ENCODE measurements around the gene B4GALT2. TPM values are rescaled to one million over a fixed set of nuclear protein-coding genes. Genes with fewer than 3 reads are reported as not detected.

Gene B4GALT2, protein sequence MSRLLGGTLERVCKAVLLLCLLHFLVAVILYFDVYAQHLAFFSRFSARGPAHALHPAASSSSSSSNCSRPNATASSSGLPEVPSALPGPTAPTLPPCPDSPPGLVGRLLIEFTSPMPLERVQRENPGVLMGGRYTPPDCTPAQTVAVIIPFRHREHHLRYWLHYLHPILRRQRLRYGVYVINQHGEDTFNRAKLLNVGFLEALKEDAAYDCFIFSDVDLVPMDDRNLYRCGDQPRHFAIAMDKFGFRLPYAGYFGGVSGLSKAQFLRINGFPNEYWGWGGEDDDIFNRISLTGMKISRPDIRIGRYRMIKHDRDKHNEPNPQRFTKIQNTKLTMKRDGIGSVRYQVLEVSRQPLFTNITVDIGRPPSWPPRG
- polyA plus RNA-seq (2013, experiment 1 of 2; ENCODE audit: insufficient read length), result 114 TPM
- 119 TPM for polyA plus RNA-seq (2013, experiment 2 of 2; ENCODE audit: insufficient read length)

- peak; percentile 50 for DNase-seq
These were observed at the start of gene B4GALT2 for GRCh38 chr1:43978551-43979260. TSS of gene B4GALT2 (plus strand) at chr1:43979210. CDS start at chr1:43981161, 1,951 bp downstream.

DNA sequence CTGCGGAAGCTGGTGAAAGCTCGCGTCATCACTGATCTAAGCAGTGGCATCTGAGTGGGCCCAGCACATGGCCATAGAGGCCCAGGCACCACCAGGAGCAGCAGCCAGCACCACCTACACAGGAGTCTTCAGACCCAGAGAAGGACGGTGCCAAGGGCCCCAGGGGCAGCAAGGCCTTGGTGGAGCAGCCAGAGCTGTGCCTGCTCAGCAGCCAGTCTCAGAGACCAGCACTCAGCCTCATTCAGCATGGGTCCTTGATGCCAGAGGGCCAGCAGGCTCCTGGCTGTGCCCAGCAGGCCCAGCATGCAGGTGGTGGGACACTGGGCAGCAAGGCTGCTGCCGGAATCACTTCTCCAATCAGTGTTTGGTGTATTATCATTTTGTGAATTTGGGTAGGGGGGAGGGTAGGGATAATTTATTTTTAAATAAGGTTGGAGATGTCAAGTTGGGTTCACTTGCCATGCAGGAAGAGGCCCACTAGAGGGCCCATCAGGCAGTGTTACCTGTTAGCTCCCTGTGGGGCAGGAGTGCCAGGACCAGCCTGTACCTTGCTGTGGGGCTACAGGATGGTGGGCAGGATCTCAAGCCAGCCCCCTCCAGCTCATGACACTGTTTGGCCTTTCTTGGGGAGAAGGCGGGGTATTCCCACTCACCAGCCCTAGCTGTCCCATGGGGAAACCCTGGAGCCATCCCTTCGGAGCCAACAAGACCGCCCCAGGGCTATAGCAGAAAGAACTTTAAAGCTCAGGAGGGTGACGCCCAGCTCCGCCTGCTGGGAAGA is 48.7 kb upstream of the B4GALT2 start:
- DNase-seq, result no peak

GRCh38 chr1:43930949-43931275 is 48.1 kb upstream of the B4GALT2 start:
- no peak for DNase-seq

DNA sequence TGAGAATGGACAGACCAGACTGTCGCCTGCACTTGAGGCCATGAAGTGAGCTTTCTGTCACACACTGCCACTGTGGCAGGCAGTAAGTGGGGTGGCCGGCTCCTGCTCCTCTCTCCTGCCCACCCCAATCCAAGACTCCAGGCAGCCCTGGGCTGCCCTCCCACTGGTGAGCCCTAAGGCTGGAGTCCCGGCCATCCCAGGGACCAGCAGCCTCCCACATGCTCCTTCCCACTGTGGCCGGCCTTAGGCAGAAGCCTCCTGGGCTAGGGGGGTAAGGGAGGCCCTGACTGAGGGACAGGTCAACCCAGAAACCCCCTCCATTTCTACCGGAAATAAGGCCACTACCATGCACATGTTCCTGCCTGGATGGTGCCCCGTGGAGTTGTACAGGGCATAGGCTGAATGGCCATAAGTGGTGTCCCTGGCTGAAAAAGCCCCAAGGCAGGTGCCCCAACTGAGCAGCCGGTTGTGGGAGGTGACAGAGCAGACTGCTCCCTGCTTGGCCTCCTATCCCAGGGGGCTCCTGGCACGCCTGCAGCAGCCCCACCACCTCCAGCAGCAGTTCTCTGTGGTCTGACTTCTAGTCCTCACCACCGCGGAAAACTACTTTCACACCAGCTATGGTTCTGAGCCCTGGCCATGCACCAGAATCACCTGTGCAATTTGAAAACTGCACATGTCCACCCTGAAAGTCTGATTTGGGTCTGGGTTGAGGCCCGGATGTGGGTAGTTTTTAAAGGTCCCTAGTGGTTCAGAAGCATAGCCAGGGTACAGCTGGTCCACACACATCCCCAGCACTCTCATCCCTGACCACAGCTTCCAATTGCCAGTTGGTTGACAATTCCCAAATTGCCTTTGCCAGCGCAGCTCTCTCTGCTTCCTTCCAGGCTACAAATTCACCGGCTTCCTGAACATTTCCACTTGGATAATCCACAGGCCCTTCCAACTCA is 47.0 kb upstream of the B4GALT2 start:
- no peak for DNase-seq

DNA sequence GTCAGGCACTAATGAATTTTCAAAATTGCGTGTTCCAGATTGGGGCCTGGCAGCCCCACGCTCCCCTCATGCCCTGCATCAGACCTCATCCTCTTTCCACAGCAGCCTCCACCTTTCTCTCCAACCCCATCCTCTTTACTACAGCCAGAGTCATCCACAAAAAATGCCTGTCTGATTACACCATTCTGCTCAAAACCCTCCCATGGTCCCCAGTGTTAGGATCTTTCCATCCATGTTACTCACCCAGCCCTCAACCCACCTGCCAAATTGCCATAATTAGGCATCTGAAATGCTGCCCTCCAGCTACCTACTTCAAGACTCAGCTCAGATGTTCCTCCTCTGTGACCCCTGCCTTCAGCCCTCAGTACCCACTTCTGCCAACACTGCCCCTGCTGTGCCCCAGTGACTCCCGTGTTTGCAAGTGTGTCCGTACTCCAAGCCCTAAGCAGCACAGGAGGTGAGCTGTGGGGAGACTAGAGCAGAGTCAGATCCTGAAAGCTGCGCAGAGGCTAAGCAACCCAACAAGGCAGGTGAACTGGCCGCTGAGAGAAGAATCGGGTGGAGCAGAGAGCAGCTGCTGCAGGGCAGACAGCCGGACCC is 46.1 kb upstream of the B4GALT2 start:
- DNase-seq, result peak; percentile 67

- no peak for DNase-seq
These were observed 45.5 kb upstream of the B4GALT2 start, which contains the start of gene ARTN for GRCh38 chr1:43933386-43934100. TSS of gene ARTN (plus strand) at chr1:43933801. CDS start at chr1:43935657, 1,856 bp downstream.

- DNase-seq, result peak; percentile 59
These were observed 44.7 kb upstream of the B4GALT2 start for GRCh38 chr1:43934101-43934985.

- no peak for DNase-seq
These were observed 44.1 kb upstream of the B4GALT2 start for GRCh38 chr1:43934986-43935324.

- no peak for DNase-seq
These were observed 43.1 kb upstream of the B4GALT2 start for GRCh38 chr1:43935711-43936427.

- no peak for DNase-seq
These were observed 42.4 kb upstream of the B4GALT2 start for GRCh38 chr1:43936431-43937151.

DNA sequence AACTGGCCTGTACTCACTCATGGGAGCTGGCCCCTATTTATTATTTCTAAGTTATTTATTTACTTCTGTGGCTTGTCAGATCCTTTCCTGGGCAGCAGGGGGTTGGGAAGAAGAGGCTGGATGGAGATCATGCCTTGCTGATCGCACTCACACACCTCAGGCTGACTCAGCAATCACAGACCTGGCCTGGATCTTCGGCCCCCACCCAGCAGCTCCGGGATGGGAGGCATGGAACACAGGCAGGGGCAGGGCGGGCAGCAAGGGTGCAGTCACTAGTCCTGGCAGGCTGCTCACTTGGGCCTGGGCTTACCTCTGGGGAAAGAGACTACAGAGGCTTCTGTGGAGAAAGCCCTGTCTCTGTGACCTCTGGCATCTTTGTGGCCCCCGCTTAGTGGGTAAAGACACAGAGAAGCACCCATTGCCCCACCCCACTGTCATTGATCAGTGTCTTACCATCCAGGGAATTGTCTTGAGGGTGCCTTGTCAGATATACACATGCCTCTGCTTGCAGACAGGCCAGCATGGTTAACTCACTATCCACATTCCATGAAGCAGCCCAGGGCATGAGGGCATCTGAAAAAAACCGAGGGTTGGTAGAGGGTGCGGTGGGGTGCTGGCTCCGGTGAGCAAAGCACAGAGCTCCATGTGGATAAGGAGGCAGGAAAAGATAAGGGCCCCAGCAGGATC is 41.7 kb upstream of the B4GALT2 start:
- DNase-seq, result no peak

- DNase-seq, result no peak
These were observed 40.6 kb upstream of the B4GALT2 start for GRCh38 chr1:43938383-43938782.

GRCh38 chr1:43938892-43939587 is 40.0 kb upstream of the B4GALT2 start:
- no peak for DNase-seq

GRCh38 chr1:43942411-43942810 is 36.6 kb upstream of the B4GALT2 start:
- DNase-seq, result no peak

- DNase-seq, result no peak
These were observed 34.1 kb upstream of the B4GALT2 start for GRCh38 chr1:43944860-43945259.

DNA sequence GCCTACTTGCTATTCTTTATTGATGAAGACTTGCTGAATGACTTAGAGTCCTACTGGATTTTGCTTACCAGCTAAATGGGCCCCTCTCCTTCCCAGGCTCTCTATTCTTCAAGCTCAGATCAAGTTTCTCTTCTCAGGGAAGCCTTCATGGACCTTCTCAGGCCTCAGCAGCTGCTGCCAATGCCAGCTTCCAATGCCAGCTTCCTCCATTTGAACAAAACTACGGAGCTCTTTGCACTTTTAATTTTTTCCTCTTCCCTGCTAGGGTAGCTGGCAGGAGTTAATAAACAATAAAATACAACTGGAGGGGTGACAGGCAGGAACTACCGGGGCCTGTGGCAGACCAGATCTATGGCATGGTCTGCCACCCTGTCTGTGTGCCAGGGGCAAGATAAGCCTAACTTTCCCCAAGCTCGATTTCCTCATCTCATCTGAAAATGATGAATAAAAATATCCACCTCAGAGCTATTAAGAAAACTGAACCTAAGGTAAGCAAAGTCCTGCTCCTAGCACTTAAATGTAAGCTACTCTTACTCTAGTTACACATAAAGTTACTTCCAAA is 33.3 kb upstream of the B4GALT2 start:
- DNase-seq, result no peak
